NCI-H187 treated with DMSO at 0.1 percent for 48 hours (cell line): ENCODE data around the gene GATAD2A.

Experiments used
- DNase-seq: peaks from one replicate; lab custom pipeline; 2025; lab: John Stamatoyannopoulos, UW

Gene GATAD2A

DNA sequence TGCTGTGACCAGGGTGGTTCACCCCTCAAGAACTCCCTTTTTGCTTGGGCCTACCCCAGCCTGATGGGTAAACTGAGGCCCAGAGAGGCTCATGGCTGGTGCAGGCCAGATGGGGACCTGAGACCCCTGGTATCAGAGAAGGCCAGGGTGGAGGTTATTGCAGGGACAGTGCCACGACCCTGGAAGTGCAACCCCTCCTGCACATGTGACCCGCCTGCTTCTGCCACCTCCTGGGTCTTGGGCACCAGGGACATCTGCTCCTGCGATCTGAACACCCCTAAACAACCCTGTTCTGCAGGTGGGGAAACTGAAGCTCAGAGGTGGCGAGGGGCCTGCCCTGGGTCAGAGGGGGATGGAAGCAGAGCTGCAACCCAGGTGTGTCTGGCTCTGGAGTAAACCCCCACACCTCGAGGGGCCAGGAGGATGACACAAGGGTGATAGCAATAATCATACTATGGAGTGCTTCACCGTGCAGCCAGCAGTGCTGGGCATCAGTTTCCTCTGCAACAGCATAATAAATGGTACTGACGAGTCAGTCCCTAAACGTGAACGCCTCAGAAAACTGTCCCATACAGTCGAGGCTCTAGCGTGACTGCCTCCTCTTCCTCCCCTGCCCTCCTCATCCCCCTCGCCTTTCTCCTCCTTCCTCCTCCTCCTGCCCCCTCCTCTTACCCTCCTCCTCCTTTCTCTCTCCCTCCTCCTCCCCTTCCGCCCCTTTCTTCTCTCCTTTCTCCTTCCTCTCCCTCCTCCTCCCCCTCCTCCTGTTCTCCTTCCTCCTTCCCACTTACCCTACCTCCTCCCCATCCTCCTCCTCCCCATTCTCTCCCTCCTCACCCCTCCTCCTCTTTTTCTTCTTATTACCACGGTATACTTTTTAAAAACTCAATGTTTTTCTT lies 127.6 kb downstream of the GATAD2A start:
- DNase-seq = no peak

DNA sequence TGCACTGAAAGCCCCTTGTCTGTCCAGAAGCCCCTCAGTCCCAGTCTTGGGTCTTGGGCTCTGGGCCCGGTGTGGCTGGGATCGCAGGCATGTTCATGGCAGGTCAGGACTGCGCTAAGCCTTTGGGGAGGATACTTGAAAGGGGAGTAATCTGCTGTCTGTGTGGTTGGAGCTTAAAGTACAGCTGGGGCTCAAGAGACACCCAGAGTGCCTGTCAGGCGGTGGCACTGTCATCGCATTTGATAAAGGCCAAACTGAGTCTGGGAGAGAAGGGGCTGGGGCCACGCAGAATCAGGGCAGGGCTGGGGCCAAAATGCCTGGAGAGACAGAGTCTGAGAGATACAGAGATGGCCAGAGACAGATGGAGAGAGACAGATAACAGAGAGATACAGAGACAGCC lies 128.4 kb downstream of the GATAD2A start:
- no peak for DNase-seq

DNA sequence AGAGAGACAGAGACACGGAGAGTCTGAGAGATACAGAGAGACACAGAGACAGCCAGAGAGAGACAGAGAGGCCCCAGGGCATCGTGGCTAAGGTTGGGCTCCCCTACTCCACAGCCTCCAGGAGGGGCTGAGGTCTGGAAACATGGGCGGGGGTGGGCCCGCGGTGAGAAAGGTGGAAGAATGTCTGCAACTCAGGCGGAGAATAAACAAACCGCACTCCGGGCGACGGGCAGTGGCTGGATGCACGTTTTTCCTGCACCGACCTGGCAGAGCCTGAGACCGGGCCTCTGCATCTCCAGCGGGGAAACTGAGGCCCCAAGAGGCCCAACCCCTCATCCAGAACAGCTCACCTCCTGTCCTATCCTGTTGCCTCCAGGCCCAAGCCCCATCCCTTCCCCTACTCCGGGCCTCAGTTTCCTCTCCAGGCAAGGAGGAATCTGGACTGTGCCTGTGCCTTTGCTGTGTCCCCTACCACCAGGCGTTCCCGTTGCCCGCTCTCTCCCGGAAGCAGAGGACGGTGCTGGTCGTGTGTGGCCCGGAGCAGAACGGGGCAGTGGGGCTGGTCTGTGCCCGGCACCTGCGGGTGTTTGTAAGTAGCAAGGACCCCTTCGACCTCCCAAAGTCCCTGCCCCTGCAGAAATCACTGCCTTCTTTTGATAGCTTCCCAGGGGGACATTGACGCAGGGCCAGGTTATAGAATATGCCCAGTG lies 129.2 kb downstream of the GATAD2A start:
- DNase-seq = no peak

DNA sequence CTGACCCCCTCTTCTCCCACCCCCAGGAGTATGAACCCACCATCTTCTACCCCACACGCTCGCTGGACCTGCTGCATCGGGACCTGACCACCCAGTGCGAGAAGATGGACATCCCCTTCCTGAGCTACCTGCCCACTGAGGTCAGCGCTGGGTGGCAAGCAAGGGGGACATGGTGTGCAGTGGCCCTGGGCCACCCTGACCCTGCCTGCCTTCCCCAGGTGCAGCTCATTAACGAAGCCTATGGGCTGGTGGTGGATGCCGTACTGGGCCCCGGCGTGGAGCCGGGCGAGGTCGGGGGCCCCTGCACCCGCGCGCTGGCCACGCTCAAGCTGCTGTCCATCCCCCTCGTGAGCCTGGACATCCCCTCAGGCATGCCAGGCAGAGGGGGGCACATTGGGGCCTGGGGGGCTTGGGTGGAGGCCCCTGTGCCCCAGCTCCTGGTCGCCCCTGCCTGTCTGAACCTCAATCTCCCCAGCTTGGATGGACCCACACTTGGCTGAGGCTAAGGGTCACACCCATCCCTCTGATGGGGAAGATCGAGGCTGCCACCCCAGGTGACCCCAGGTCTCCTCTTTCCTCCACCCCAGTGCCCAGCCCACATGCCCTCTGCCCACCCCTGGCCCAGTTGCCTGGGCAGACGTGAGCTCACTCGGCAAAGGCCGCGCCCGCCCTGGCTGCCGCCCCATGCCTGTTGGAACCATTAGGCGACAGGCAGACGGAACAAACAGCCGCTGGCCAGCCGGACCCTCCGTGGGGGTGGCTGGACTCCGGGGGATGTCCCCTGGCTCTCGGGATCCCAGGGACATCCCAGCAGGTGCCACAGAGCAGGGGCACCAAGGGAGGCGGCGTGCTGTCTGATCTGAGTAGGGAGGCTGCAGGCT lies 130.1 kb downstream of the GATAD2A start:
- DNase-seq = no peak

DNA sequence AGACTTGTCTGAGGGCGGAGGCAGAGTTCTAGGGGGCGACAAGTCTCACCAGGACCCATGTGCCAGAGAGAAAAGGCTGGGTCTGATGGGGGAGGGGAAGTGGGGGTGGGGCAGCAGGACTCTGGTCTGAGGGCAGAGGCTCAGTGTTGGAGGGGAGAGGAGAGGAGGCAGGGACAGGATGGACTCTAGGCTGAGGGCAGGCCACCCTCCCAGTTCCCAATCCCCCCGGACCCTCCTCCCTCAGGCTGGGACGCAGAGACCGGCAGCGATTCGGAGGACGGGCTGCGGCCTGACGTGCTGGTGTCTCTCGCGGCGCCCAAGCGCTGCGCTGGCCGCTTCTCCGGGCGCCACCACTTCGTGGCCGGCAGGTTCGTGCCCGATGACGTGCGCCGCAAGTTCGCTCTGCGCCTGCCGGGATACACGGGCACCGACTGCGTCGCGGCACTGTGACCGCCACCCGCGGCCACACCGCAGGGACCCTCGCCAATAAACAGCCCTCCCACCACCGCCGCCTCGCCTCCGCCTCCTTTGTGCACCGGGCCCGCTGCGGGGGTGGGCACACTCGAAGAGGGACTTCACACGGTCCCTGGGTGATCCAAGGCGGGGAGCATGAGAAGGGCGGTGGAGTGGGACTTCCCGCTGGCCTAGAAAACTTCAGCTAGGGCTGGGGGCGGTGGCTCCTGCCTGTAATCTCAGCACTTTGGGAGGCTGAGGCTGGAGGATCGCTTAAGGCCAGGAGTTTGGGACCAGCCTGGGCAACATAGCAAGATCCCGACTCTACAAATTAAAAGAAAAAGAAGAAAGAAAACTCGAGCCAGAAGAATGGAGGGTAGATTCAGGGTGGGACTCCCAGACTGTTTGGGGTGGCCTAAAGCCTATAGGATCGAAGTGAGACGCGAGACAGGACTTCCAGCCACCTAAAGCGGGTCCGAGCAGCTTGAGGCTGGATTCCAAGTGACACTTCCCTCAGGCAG lies 131.9 kb downstream of the GATAD2A start:
- DNase-seq = no peak

DNA sequence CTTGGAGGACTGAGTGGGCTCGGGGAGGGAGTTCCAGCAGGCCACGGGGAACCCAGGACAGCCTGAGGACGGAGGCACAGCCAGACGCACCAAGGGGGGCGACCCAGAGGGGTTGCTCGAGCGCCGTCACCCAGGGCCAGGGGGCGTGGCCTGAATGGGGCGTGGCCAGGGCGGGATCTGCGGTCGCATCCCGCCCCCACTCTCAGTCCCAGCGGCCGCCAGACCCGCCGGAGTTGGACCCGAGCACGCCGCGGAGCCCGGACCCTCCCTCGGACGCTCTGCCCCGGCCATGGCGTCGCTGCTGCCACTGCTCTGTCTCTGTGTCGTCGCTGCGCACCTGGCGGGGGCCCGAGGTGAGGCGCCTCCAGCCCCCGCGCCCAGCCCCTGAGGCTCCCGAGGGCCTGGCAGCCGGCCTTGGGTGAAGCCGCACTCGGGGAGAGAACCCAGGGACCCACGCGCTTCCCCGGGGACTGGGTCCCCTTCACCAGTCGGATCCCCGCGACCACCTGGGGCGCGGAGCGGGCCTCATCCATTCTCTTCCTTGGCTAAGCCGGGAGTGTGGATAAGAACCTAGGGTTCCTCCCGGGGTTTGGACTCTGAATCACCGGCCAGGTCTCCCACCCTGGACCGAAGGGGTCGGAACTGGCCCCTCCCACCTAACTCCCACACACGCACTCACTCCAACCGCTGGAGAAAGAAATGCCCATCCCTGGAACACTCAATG lies 132.7 kb downstream of the GATAD2A start, which contains the start of gene CILP2:
TSS of gene CILP2 (plus strand) at position 205 of the 724 bp plus-strand sequence. CDS start at position 290, 85 bp downstream.
- no peak for DNase-seq

DNA sequence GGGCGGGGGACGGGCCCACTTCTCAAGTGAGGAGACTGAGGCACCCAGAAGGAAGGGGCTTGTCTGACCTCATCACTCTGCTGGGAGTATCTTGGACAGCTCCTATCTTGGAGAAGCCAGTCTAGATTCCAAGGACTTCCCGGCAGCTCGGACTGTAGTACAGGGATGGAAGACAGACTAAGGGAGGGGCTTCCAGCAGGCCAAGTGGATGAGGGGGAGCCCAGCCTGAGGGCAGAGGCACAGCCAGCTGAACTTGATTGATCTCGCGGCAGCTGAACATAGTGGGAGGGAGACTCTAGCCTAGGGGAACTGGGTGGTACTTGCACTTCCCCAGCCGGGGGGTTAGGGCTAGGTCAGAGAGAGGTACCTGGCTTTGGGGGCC lies 133.3 kb downstream of the GATAD2A start:
- no peak for DNase-seq

DNA sequence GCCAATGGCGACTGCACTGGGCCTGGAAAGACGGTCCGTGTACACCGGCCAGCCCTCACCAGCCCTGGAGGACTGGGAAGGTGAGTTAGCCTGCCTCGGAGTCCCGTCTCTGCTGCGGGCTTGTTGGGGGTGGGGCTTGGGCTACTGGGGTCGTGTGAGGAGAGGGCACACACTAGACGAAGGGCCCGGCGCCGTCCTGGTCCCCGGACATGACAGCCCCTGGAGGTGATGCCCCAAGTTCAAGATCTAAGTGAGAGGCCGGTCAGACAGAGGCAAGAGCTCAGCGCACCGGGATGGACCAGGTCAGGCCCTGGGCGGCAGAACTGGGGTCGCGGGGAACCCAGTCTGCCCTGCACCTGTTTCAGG lies 134.2 kb downstream of the GATAD2A start:
- DNase-seq = no peak

DNA sequence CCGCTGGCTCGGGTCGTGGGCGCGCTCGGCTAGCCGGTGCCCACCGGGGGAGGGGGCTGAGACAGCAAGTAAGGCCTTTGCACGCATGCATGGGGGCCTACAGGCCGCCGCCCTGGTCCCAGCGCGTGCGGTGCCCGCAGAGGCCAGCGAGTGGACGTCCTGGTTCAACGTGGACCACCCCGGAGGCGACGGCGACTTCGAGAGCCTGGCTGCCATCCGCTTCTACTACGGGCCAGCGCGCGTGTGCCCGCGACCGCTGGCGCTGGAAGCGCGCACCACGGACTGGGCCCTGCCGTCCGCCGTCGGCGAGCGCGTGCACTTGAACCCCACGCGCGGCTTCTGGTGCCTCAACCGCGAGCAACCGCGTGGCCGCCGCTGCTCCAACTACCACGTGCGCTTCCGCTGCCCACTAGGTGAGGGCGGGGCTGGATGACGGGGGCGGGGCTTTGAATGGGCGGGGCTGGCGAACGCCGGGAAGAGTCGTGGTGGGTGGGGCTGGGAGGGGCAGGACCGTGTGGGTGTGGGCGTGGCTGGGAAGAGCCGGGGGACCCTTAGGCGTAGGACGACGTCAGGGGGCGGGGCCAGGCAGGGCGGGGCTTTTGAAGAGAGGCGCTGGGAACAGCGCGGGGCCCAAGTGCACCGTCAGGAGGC lies 134.7 kb downstream of the GATAD2A start:
- no peak for DNase-seq

DNA sequence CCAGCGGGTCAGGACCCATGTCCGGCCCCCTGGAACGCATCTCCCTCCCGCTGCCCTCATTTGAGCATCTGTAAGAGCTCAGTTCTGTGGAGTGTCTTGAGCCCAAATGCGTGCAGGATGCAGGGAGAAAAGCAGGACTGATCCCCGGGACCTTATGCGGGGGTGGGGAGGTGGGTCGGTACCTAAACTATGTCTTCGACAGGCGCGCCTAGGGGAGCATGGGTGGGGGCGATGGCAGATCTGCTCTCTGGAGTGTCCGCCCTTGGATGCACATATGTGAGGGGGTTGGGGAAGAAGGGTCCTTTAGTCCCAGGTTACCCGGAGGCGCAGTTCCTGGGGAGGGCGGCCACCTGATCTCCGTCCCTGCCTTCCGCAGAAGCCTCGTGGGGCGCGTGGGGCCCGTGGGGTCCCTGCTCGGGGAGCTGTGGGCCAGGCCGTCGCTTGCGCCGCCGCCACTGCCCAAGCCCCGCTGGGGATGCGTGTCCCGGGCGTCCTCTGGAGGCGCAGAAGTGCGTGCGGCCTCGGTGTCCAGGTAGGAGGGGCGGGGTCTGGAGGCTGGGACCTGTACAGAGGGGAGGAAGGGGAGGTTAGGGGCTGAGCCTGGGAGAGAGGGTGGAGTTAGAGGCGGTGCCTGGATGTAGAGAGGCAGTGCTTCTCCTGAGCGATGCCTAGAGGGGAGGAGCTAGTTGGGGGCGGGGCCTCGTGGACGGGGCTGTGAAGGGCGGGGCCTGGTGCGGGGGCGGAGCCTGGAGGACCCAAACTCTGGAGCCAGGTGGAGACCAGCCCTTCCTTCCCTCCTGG lies 135.4 kb downstream of the GATAD2A start:
- no peak for DNase-seq

DNA sequence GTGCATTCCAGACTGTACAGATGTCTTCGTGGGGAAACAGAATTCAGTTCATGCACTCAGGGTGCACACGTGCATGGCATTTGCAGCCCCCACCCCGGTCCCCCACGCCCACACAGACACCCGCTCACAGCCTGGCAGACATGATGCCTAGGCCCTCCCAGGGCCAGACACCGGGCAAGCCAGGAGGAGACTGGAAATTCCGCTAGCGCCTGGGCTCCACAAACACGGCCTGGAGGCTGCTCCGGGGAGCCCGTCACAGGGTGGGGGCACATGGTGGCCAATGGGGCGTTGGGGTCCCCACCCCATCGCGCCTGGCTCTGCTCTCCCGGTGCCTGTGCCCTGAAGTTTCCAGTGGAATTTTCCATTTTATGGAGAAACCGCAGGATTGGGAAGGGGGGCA lies 136.1 kb downstream of the GATAD2A start:
- no peak for DNase-seq

DNA sequence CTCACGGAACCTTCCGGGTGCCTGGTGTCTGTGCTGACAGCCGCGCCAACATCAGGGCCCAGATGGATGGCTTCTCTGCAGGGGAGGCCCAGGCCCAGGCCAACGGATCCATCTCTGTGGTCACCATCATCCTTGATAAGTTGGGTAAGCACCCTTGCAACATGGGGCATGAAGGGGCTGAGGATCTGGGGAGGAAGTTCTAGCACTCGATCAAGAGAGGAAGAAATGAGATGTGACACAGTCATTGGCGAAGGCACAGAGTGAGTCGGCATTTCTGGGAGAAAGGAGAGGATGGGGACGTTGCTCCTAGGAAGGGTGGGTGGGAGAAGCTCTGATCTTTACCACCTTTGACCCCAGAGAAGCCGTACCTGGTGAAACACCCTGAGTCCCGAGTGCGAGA lies 137.0 kb downstream of the GATAD2A start:
- DNase-seq = no peak

DNA sequence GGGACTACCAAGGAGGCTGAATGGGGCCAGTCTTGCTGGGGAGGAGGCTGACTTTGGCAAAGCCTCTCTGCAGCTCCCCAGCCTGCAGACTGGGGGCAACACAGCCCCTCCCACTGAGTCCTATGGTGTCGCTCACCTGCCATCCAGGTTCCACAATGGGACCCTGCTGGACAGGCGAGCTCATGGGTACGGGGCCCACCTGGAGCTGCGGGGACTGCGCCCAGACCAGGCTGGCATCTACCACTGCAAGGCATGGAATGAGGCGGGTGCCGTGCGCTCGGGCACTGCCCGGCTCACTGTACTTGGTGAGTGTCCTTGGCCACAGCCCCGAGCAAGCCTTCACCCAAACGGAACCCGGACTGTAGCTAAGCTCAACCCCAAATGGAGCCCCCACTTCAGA lies 137.6 kb downstream of the GATAD2A start:
- no peak for DNase-seq

DNA sequence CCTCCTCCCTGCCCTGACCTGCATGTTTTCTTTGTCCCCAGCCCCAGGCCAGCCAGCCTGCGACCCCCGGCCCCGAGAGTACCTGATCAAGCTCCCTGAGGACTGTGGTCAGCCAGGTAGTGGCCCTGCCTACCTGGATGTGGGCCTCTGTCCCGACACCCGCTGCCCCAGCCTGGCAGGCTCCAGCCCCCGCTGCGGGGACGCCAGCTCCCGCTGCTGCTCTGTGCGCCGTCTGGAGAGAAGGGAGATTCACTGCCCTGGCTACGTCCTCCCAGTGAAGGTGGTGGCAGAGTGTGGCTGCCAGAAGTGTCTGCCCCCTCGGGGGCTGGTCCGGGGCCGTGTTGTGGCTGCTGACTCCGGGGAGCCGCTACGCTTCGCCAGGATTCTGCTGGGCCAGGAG lies 138.2 kb downstream of the GATAD2A start:
- DNase-seq = no peak

DNA sequence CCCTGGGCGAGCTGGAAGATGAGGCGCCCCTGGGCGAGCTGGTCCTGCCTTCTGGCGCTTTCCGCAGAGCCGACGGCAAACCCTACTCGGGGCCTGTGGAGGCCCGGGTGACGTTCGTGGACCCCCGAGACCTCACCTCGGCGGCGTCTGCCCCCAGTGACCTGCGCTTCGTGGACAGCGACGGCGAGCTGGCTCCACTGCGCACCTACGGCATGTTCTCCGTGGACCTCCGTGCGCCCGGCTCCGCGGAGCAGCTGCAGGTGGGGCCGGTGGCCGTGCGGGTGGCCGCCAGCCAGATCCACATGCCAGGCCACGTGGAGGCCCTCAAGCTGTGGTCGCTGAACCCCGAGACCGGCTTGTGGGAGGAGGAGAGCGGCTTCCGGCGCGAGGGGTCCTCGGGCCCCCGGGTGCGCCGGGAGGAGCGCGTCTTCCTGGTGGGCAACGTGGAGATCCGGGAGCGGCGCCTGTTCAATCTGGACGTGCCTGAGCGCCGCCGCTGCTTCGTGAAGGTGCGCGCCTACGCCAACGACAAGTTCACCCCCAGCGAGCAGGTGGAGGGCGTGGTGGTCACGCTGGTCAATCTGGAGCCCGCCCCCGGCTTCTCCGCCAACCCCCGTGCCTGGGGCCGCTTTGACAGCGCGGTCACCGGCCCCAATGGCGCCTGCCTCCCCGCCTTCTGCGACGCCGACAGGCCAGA lies 138.9 kb downstream of the GATAD2A start:
- no peak for DNase-seq

DNA sequence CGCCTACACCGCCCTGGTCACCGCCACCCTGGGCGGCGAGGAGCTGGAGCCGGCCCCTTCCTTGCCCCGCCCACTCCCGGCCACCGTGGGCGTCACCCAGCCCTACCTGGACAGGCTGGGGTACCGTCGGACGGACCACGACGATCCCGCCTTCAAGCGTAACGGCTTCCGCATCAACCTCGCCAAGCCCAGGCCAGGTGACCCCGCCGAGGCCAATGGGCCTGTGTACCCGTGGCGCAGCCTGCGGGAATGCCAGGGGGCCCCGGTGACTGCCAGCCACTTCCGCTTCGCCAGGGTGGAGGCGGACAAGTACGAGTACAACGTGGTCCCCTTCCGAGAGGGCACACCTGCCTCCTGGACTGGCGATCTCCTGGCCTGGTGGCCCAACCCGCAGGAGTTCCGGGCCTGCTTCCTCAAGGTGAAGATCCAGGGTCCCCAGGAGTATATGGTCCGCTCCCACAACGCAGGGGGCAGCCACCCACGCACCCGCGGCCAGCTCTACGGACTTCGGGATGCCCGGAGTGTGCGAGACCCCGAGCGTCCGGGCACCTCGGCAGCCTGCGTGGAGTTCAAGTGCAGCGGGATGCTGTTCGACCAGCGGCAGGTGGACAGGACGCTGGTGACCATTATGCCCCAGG lies 139.6 kb downstream of the GATAD2A start:
- no peak for DNase-seq

DNA sequence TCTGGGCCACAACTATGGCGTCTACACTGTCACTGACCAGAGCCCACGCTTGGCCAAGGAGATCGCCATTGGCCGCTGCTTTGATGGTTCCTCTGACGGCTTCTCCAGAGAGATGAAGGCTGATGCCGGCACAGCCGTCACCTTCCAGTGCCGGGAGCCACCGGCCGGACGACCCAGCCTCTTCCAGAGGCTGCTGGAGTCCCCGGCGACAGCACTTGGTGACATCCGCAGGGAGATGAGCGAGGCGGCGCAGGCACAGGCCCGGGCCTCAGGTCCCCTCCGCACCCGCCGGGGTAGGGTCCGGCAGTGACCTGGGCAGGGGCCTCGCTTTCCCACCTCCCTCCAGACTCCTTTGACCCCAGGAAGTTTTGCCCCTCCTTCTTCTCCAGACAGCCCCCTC lies 140.2 kb downstream of the GATAD2A start:
- DNase-seq = no peak

DNA sequence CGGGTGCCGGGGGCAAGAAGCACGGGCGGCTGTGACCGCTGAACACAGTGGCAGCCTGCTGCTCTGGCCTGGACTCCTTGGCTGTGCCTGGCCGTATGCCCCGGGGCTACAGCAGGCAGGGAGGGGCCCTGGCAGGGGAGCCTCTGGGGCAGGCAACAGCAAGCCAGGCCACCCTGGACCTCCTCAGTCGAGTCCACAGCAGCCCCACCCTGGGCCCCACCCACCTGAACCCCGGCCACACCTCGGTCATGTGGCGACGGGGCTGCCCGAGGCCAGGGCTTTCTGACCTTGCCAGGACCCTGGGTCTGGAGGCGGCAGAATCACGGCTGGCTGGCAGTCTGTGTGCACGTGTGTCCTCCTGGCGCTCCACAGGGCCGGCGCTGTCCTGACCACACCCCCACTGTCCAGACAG lies 141.3 kb downstream of the GATAD2A start:
- DNase-seq = no peak
